SU-DHL-6 (cell line): ENCODE results near the gene B3GALT6.
"Not testable (repeated sequence)": the region's sequence is repeated elsewhere in the genome, so short reads cannot be mapped to it uniquely, and the experiment has no call there.

Source experiments
- H2AFZ ChIP-seq: fragments of 200-600 bp; sonication (generic); 2 replicates; pipeline ENCODE4 v1.6.1; 2014; ENCODE audit warnings: low read depth, mild to moderate bottlenecking, moderate library complexity, mixed read lengths, antibody characterized with exemption, low read length; ENCODE audit not compliant: severe bottlenecking
- H3F3A ChIP-seq: fragments of 200-600 bp; shearing (Covaris generic); 2 replicates; pipeline ENCODE4 v1.6.0; 2016; ENCODE audit warnings: antibody characterized with exemption, mild to moderate bottlenecking; ENCODE audit not compliant: insufficient read depth
- H3K27ac ChIP-seq: fragments of 200-600 bp; sonication (generic); 2 replicates; pipeline ENCODE4 v1.5.1; 2016; ENCODE audit warnings: low read depth, mild to moderate bottlenecking, low read length, moderate library complexity, mixed read lengths
- H3K27me3 ChIP-seq: fragments of 200-600 bp; sonication (generic), shearing (Covaris generic); 2 replicates; pipeline ENCODE4 v1.6.0; 2014; ENCODE audit warnings: mild to moderate bottlenecking, low read length
- H3K36me3 ChIP-seq: fragments of 200-600 bp; sonication (generic); 2 replicates; pipeline ENCODE4 v1.6.1; 2014; ENCODE audit warnings: mild to moderate bottlenecking, low read length, mixed read lengths
- H3K4me2 ChIP-seq: fragments of 300-600, 200-600 bp; shearing (Covaris generic), sonication (generic); 2 replicates; pipeline ENCODE4 v1.6.0; 2014; ENCODE audit warnings: low read length, low read depth, mild to moderate bottlenecking; ENCODE audit not compliant: poor library complexity, severe bottlenecking
- H3K4me3 ChIP-seq: fragments of 200-600 bp; sonication (generic); 2 replicates; pipeline ENCODE4 v1.5.1; 2014; ENCODE audit warnings: antibody characterized with exemption, low read length, mild to moderate bottlenecking, mixed read lengths; ENCODE audit not compliant: insufficient read depth, poor library complexity, severe bottlenecking
- H3K79me2 ChIP-seq: fragments of 200-600 bp; sonication (generic); 2 replicates; pipeline ENCODE4 v1.6.1; 2014; ENCODE audit warnings: mild to moderate bottlenecking, low read length, moderate library complexity; ENCODE audit not compliant: insufficient read depth
- H3K9ac ChIP-seq: fragments of 200-600 bp; sonication (generic); 2 replicates; pipeline ENCODE4 v1.7.0; 2014; ENCODE audit warnings: mild to moderate bottlenecking, low read length
- H3K9me2 ChIP-seq: fragments of 200-600 bp; sonication (generic); replicated peaks from 2 replicates; pipeline ENCODE4 v1.6.1; 2014; ENCODE audit warnings: low read length; ENCODE audit not compliant: insufficient read depth
- H3K9me3 ChIP-seq: fragments of 200-600 bp; sonication (generic); 2 replicates; pipeline ENCODE4 v1.6.1; 2014; ENCODE audit warnings: low read length, mixed read lengths; ENCODE audit not compliant: insufficient read depth
- H4K20me1 ChIP-seq: fragments of 200-600 bp; sonication (generic); 2 replicates; pipeline ENCODE4 v1.6.1; 2014; ENCODE audit warnings: low read depth, mild to moderate bottlenecking, antibody characterized with exemption, low read length, moderate library complexity, mixed read lengths
- CTCF ChIP-seq: fragments of 200-600 bp; sonication (generic); IDR thresholded peaks from one replicate; pipeline ENCODE4 v1.5.1; 2017; ENCODE audit warnings: antibody characterized with exemption, mild to moderate bottlenecking, low read length, moderate library complexity; ENCODE audit not compliant: insufficient read depth, poor library complexity, severe bottlenecking
- EZH2phosphoT487 ChIP-seq: fragments of 200-600 bp; sonication (generic), shearing (Covaris generic); conservative IDR thresholded peaks from 2 replicates; pipeline ENCODE4 v1.6.1; 2018; ENCODE audit warnings: mild to moderate bottlenecking, antibody characterized with exemption, low read length, moderate library complexity, mixed read lengths

The B3GALT6 gene

GRCh38 chr1:1189111-1189510 lies 42.9 kb upstream of the B3GALT6 start:
- H3K4me2 ChIP-seq: no peak overlapping the region
- no peaks in the 10 kb centered on the region for H3K27me3 ChIP-seq
- no peak overlapping the region for H2AFZ ChIP-seq
- no peak overlapping the region for H3K4me3 ChIP-seq
- no peaks in the 10 kb centered on the region for H4K20me1 ChIP-seq
- no peaks in the 10 kb centered on the region for H3F3A ChIP-seq
- H3K9me2 ChIP-seq: no peaks in the 10 kb centered on the region
- H3K9ac ChIP-seq: no peak overlapping the region
- no peak overlapping the region for H3K27ac ChIP-seq
- H3K79me2 ChIP-seq: no peaks in the 10 kb centered on the region
- no peaks in the 10 kb centered on the region for H3K9me3 ChIP-seq
- no peaks in the 10 kb centered on the region for H3K36me3 ChIP-seq
- TF ChIP-seq CTCF (no peak), EZH2phosphoT487 (no peak)

- Histone ChIP-seq H3K9me2 (no peaks in the 10 kb centered on the region), H3F3A (no peaks in the 10 kb centered on the region), H4K20me1 (no peaks in the 10 kb centered on the region), H3K9ac (no peak overlapping the region), H3K79me2 (no peaks in the 10 kb centered on the region), H3K9me3 (no peaks in the 10 kb centered on the region), H3K27me3 (no peaks in the 10 kb centered on the region), H3K27ac (no peak overlapping the region), H3K4me2 (no peak overlapping the region), H3K4me3 (no peak overlapping the region), H3K36me3 (no peaks in the 10 kb centered on the region), H2AFZ (no peak overlapping the region)
- TF ChIP-seq CTCF (no peak), EZH2phosphoT487 (no peak)
These were observed 40.3 kb upstream of the B3GALT6 start for GRCh38 chr1:1191734-1192133.

- H3K9me3 ChIP-seq: no peaks in the 10 kb centered on the region
- no peak overlapping the region for H3K4me2 ChIP-seq
- H3F3A ChIP-seq: no peaks in the 10 kb centered on the region
- H4K20me1 ChIP-seq: no peaks in the 10 kb centered on the region
- H3K9ac ChIP-seq: no peak overlapping the region
- H3K36me3 ChIP-seq: no peaks in the 10 kb centered on the region
- no peaks in the 10 kb centered on the region for H3K9me2 ChIP-seq
- TF ChIP-seq CTCF (no peak), EZH2phosphoT487 (no peak)
- no peak overlapping the region for H3K27ac ChIP-seq
- no peak overlapping the region for H2AFZ ChIP-seq
- H3K4me3 ChIP-seq: no peak overlapping the region
- no peaks in the 10 kb centered on the region for H3K79me2 ChIP-seq
- H3K27me3 ChIP-seq: no peaks in the 10 kb centered on the region
These were observed 37.3 kb upstream of the B3GALT6 start for GRCh38 chr1:1194723-1195122.

DNA sequence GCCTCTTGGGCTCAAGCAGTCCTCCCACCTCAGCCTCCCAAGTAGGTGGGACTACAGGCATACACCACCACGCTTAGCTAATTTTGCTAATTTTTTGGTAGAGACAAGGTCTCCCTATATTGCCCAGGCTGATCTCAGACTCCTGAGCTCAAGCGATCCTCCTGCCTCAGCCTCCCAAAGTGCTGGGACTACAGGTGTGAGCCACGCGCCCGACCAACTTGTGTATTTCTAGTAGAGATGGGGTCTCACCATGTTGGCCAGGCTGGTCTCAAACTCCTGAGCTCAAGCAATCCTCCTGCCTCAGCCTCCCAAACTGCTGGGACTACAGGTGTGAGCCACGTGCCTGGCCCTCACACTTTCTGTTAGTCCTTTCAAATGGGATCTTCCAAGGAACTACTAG lies 36.3 kb upstream of the B3GALT6 start:
- H3K27ac ChIP-seq, H3F3A ChIP-seq, H3K4me3 ChIP-seq, H2AFZ ChIP-seq, H3K9me3 ChIP-seq, H3K79me2 ChIP-seq, H3K4me2 ChIP-seq, H3K27me3 ChIP-seq, H3K9me2 ChIP-seq, H3K36me3 ChIP-seq, H4K20me1 ChIP-seq, H3K9ac ChIP-seq: not testable (repeated sequence)
